Measurements from ENCODE around the gene CDRT15. TPM values are rescaled to one million over a fixed set of nuclear protein-coding genes. Genes with fewer than 3 reads are reported as not detected.

CDRT15 gene
- total RNA-seq, 4 donors from 2014 or later: not detected

DNA sequence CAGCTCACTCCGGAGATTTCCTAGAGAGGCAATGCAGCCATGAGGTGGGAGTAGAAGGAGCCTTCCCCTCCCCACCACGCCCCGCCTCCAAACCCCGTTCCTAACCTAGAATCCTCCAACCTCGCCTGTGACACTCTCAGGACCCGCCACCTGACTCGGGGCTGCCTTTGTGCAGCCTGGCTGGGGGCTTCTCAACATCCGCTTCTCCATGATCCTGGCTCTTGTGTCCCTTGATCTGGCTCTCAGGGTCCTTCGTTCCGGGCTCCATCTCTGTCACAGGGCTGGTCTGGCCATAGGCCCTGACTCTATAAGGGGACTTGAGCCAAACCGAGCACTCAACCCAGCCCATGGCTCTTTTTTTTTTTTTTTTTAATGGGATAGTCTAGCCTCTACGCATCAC lies 24.3 kb downstream of the CDRT15 start:
- TF ChIP-seq, protein P1, sequence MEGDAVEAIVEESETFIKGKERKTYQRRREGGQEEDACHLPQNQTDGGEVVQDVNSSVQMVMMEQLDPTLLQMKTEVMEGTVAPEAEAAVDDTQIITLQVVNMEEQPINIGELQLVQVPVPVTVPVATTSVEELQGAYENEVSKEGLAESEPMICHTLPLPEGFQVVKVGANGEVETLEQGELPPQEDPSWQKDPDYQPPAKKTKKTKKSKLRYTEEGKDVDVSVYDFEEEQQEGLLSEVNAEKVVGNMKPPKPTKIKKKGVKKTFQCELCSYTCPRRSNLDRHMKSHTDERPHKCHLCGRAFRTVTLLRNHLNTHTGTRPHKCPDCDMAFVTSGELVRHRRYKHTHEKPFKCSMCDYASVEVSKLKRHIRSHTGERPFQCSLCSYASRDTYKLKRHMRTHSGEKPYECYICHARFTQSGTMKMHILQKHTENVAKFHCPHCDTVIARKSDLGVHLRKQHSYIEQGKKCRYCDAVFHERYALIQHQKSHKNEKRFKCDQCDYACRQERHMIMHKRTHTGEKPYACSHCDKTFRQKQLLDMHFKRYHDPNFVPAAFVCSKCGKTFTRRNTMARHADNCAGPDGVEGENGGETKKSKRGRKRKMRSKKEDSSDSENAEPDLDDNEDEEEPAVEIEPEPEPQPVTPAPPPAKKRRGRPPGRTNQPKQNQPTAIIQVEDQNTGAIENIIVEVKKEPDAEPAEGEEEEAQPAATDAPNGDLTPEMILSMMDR (IDR thresholded peaks at IDR 0.05): no peak
- TF ChIP-seq POLR2A (IDR thresholded peaks at IDR 0.05): no peak
- no peaks in the 10 kb centered on the region for H3K9me3 ChIP-seq
- H3K4me1 ChIP-seq: no peaks in the 10 kb centered on the region
- no peak for DNase-seq
- intact Hi-C loops (cut with DNase I): no loop called here
- H3K27me3 ChIP-seq: no peaks in the 10 kb centered on the region
- no peak overlapping the region for H3K27ac ChIP-seq
- H3K4me3 ChIP-seq (replicated peaks in 1 of 3): no peak overlapping the region
- H3K36me3 ChIP-seq: peaks cover 0 to 4% of the 10 kb centered on the region in 2 donors
- WGBS, 2 donors: 71% methylated on average over 12 of the region's 12 CpGs

DNA sequence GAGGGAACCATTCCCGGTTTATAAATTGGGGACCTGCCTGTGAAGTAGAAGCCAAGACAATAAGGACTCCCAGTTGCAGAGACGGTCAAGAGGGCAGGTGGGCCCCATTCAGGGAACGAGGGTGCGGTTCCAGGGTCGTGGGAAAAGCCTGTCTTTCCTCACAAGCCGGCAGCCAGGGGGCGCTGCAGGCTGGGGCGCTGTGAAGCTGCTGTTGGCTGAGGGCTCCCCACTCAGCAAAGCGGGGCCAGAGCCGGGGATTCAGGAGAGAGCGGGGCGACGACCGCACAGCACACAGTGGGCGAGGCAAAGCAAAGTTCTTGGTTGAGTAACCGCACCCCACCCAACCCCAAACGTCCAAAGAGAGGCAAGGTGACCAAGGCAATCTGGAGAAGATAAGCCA lies 24.9 kb downstream of the CDRT15 start:
- no peak overlapping the region for H3K4me3 ChIP-seq (replicated peaks in 1 of 3)
- peak; percentile 32 to 44 for DNase-seq
- H3K36me3 ChIP-seq: peaks cover 0 to 4% of the 10 kb centered on the region in 2 donors
- intact Hi-C loops (cut with DNase I): no loop called here
- WGBS, 2 donors: 50 to 62% methylated on average over 17 of the region's 17 CpGs
- no peaks in the 10 kb centered on the region for H3K4me1 ChIP-seq
- no peaks in the 10 kb centered on the region for H3K9me3 ChIP-seq
- H3K27ac ChIP-seq: no peak overlapping the region
- no peaks in the 10 kb centered on the region for H3K27me3 ChIP-seq
- TF ChIP-seq, protein P1 (IDR thresholded peaks at IDR 0.05): peak; percentile 26 to 54 (median 35)
- TF ChIP-seq POLR2A (IDR thresholded peaks at IDR 0.05): no peak

DNA sequence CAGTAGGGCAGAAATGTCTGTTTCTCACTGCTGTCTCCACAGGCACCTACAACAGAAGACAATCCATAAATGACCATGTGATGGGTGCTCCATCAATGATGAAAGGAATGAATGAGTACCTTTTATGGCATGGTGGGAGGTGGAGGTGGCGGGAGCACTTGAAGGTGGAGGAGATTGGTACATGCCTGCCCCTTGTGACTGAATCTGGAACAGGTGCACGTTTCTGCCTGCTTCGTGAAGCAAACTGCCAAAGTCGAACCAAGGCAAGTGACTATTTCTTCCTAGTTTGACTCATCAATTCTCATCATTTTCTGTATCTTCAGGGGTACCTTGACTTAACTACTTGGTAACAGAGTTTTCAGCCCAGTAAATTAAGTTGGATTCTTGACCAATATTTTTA lies 25.4 kb downstream of the CDRT15 start:
- TF ChIP-seq, protein P1 (IDR thresholded peaks at IDR 0.05): no peak
- no peak for TF ChIP-seq POLR2A (IDR thresholded peaks at IDR 0.05)
- no peak for DNase-seq
- intact Hi-C loops (cut with DNase I): no loop called here
- H3K36me3 ChIP-seq: peaks cover 0 to 4% of the 10 kb centered on the region in 2 donors
- WGBS, 2 donors: 78 to 89% methylated on average over 4 of the region's 4 CpGs
- H3K4me3 ChIP-seq (replicated peaks in 1 of 3): no peak overlapping the region
- H3K27me3 ChIP-seq: no peaks in the 10 kb centered on the region
- H3K4me1 ChIP-seq: peaks cover 0 to 3% of the 10 kb centered on the region in 2 donors
- no peaks in the 10 kb centered on the region for H3K9me3 ChIP-seq
- no peak overlapping the region for H3K27ac ChIP-seq

DNA sequence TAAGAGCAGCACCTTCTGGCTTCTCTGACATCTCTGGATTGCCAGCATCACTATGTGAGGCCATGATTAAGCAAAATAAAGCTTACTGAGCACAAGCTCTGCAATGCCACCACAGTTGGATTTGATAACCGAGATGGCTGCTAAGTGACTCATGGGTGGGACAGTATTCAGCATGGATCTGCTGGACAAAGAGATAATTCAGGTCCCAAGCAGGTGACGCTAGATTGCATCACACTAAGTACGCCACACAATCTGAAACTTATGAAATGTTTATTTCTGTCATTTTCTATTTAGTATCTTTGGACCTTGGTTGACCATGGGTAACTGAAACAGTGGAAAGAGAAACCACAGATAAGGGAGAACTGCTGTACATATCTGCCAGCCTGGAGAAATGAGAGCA lies 27.4 kb downstream of the CDRT15 start:
- TF ChIP-seq, protein P1 (IDR thresholded peaks at IDR 0.05): no peak
- TF ChIP-seq POLR2A (IDR thresholded peaks at IDR 0.05): no peak
- Histone ChIP-seq H3K27ac (no peak overlapping the region), H3K4me3 (replicated peaks in 1 of 3) (no peak overlapping the region), H3K9me3 (no peaks in the 10 kb centered on the region), H3K4me1 (peaks cover 0 to 5% of the 10 kb centered on the region in 2 donors), H3K36me3 (peaks cover 0 to 4% of the 10 kb centered on the region in 2 donors), H3K27me3 (no peaks in the 10 kb centered on the region)
- intact Hi-C loops (cut with DNase I): no loop called here
- WGBS, 2 donors: 91 to 94% methylated on average over 3 of the region's 3 CpGs
- no peak for DNase-seq

DNA sequence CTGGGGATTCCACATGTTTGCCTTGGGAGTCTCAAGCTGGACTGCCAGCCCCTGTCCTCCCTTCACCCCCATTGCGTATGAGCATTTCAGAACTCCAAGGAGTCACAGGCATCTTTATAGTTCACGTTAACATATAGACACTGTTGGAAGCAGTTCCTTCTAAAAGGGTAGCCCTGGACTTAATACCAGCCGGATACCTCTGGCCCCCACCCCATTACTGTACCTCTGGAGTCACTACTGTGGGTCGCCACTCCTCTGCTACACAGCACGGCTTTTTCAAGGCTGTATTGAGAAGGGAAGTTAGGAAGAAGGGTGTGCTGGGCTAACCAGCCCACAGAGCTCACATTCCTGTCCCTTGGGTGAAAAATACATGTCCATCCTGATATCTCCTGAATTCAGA lies 28.9 kb downstream of the CDRT15 start:
- TF ChIP-seq, protein P1 (IDR thresholded peaks at IDR 0.05): no peak
- no peak for TF ChIP-seq POLR2A (IDR thresholded peaks at IDR 0.05)
- no peak overlapping the region for H3K27ac ChIP-seq
- H3K9me3 ChIP-seq: no peaks in the 10 kb centered on the region
- intact Hi-C loops (cut with DNase I): no loop called here
- DNase-seq: no peak
- H3K27me3 ChIP-seq: no peaks in the 10 kb centered on the region
- no peak overlapping the region for H3K4me3 ChIP-seq (replicated peaks in 1 of 3)
- peaks cover 0 to 5% of the 10 kb centered on the region in 2 donors for H3K4me1 ChIP-seq
- 93 to 95% methylated on average over 5 of the region's 5 CpGs for WGBS, 2 donors
- peaks cover 0 to 4% of the 10 kb centered on the region in 2 donors for H3K36me3 ChIP-seq
